VCaP (cell line): ENCODE results near the gene PRRT3.

Source experiments
- H3K27ac ChIP-seq: fragments of 450-650 bp; 2 replicates; pipeline ENCODE4 v1.5.1; 2017
- TF ChIP-seq, protein P1 (sequence below): fragments of 450-650 bp; conservative IDR thresholded peaks from 2 replicates; pipeline ENCODE4 v1.5.1; 2017; ENCODE audit warnings: mild to moderate bottlenecking, moderate library complexity

Gene PRRT3

DNA sequence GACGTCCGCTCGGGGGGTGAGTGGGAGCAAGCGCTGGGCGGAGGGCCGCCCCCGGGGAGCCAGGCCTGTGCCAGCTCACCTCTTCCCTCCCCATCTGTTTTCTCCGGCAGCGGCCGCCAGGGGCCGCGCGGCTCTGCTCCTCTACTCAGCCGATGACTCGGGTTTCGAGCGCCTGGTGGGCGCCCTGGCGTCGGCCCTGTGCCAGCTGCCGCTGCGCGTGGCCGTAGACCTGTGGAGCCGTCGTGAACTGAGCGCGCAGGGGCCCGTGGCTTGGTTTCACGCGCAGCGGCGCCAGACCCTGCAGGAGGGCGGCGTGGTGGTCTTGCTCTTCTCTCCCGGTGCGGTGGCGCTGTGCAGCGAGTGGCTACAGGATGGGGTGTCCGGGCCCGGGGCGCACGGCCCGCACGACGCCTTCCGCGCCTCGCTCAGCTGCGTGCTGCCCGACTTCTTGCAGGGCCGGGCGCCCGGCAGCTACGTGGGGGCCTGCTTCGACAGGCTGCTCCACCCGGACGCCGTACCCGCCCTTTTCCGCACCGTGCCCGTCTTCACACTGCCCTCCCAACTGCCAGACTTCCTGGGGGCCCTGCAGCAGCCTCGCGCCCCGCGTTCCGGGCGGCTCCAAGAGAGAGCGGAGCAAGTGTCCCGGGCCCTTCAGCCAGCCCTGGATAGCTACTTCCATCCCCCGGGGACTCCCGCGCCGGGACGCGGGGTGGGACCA is 19.2 kb downstream of the PRRT3 start:
- peak overlapping the region; percentile 99 for H3K27ac ChIP-seq
- TF ChIP-seq, protein P1, sequence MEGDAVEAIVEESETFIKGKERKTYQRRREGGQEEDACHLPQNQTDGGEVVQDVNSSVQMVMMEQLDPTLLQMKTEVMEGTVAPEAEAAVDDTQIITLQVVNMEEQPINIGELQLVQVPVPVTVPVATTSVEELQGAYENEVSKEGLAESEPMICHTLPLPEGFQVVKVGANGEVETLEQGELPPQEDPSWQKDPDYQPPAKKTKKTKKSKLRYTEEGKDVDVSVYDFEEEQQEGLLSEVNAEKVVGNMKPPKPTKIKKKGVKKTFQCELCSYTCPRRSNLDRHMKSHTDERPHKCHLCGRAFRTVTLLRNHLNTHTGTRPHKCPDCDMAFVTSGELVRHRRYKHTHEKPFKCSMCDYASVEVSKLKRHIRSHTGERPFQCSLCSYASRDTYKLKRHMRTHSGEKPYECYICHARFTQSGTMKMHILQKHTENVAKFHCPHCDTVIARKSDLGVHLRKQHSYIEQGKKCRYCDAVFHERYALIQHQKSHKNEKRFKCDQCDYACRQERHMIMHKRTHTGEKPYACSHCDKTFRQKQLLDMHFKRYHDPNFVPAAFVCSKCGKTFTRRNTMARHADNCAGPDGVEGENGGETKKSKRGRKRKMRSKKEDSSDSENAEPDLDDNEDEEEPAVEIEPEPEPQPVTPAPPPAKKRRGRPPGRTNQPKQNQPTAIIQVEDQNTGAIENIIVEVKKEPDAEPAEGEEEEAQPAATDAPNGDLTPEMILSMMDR: peak; percentile 88

DNA sequence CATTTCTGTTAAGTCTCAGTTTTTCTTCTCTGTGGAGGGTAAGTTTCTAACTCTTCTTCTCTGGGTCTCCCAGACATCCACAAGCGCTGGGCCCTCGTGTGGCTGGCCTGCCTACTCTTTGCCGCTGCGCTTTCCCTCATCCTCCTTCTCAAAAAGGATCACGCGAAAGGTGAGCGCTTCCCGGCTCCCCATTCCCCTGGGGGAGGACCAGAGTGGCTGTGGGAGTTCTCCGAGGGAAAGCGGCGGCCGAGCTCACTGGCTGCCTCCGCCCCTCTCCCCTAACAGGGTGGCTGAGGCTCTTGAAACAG is 19.7 kb downstream of the PRRT3 start:
- peak overlapping the region; percentile 99 for H3K27ac ChIP-seq
- TF ChIP-seq, protein P1: no peak

DNA sequence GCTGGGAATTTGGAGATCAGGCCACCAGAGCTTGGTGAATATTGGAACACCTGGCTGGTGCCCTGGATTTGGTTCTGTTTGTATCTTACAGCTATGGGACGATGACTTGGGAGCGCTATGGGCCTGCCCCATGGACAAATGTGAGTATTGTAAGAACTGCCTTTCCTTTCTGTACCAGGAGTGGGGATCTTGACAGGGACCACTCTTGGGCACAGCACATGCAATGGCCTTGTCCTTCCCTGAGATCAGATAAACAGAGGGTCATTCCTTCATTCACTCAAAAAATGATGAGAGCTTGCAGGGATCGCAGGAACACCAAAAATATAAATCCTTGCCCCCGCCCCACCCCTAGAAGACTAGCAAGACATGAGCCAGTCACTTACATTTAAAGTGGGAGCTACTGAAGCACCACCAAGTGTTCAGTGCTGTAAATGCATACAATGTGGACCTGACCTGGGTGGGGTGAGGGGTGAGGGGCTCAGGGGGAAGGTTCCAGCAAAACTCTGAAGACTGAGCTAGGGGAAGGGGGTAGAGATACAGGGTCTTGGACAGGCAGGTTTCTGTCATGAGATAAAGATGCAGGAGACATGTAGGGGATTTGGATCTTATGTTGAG is 21.3 kb downstream of the PRRT3 start:
- TF ChIP-seq, protein P1: peak; percentile 50; the same call in 1 of the 2 replicates
- no peak overlapping the region for H3K27ac ChIP-seq

DNA sequence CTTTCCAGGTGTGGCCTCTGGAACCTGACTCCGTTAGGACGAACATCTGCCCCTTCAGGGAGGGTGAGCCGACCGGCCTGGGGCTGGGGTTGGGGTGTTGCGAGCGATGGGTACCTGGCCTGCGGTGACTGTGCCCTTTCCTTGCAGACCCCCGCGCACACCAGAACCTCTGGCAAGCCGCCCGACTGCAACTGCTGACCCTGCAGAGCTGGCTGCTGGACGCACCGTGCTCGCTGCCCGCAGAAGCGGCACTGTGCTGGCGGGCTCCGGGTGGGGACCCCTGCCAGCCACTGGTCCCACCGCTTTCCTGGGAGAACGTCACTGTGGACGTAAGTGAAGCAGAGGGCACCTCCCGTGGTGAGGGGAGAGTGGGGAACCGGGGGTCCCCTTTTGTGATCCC is 24.1 kb downstream of the PRRT3 start:
- no peak overlapping the region for H3K27ac ChIP-seq
- TF ChIP-seq, protein P1: no peak

DNA sequence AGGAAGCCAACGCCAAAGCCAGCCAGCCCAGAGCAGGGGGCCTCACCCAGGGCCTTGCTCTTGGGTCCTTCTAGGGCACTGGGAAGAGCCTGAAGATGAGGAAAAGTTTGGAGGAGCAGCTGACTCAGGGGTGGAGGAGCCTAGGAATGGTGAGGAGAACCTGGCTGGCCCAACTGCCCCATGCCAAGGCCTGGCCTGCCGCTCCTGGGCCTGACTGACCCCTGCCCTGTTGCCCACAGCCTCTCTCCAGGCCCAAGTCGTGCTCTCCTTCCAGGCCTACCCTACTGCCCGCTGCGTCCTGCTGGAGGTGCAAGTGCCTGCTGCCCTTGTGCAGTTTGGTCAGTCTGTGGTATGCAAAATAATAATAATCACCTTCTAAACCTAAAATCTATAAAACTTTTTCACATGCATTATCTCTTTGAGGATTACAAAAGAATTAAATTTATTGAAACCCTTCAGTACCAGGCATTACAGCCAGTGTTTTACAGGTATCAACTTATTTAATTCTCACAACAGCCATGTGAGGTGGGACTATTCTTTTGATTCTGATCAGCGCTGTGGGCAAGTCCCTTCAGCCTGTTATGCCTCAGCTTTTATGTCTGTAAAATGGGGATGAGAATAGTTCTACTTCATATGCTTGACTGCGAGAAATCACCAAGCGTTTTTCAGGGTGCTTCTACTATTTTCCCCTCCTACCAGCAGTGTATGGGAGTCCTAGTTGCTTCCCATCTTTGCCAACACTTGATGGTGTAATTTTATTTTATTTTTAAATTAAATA is 33.8 kb downstream of the PRRT3 start:
- TF ChIP-seq, protein P1: no peak
- H3K27ac ChIP-seq: peak overlapping the region; percentile 90

DNA sequence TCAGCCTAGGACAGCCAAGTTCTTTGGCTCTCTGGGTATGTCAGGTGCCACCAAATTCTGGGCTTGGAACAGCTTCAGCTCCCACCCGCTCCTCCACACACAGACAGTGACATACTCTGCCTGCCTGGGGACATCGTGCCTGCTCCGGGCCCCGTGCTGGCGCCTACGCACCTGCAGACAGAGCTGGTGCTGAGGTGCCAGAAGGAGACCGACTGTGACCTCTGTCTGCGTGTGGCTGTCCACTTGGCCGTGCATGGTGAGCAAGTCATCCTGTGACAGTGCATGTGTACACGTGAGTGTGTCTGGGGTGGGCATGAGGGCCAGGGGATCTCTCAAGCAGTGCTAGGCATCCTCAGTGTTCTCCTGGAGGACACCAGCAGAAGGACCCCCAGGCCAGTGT is 34.4 kb downstream of the PRRT3 start:
- TF ChIP-seq, protein P1: no peak
- H3K27ac ChIP-seq: peak overlapping the region; percentile 90
